ENCODE data around the gene EP300. TPM values are rescaled to one million over a fixed set of nuclear protein-coding genes. Genes with fewer than 3 reads are reported as not detected.
"Not testable (repeated sequence)": the region's sequence is repeated elsewhere in the genome, so short reads cannot be mapped to it uniquely, and the experiment has no call there.

The EP300 gene
- 10 to 100 TPM; 28.4 to 47.6 (median 37.0) TPM for polyA plus RNA-seq (ENCODE audit: insufficient read length in 10 of 10)
- long read RNA-seq, donor 1, partial matches to known transcripts = 12 of 15 reads
- long read RNA-seq, donor 1, other reads (novel, unspliced or antisense) = 0 of 15 reads
- long read RNA-seq, donor 2, partial matches to known transcripts = 26 of 27 reads
- long read RNA-seq, donor 2, other reads (novel, unspliced or antisense) = 0 of 27 reads
- long read RNA-seq, donor 3 = 0 reads
- long read RNA-seq, donor 4 = 0 reads
- long read RNA-seq, donor 5, partial matches to known transcripts = 51 of 54 reads
- long read RNA-seq, donor 5, other reads (novel, unspliced or antisense) = 0 of 54 reads
- long read RNA-seq, donor 6, partial matches to known transcripts = 0 of 1 reads
- long read RNA-seq, donor 6, other reads (novel, unspliced or antisense) = 0 of 1 reads
- long read RNA-seq, donor 7, partial matches to known transcripts = 0 of 3 reads
- long read RNA-seq, donor 7, other reads (novel, unspliced or antisense) = 0 of 3 reads
- long read RNA-seq, donor 8, partial matches to known transcripts = 18 of 19 reads
- long read RNA-seq, donor 8, other reads (novel, unspliced or antisense) = 0 of 19 reads
- long read RNA-seq, donor 9 = 0 reads

GRCh38 chr22:41092023-41092817 lies at the start of gene EP300:
TSS of gene EP300 (plus strand) at chr22:41092592. CDS start at chr22:41093005, 413 bp downstream.
- peak; percentile 86 to 95 (median 90) for DNase-seq

- DNase-seq = no peak
Measured at GRCh38 chr22:41043722-41044121, 48.7 kb upstream of the EP300 start.

- DNase-seq = not testable (repeated sequence)
Measured at GRCh38 chr22:41045575-41045974, 46.8 kb upstream of the EP300 start.

- no peak for DNase-seq
Measured at GRCh38 chr22:41047801-41048211, 44.6 kb upstream of the EP300 start.

- not testable (repeated sequence) for DNase-seq
Measured at GRCh38 chr22:41048345-41048744, 44.0 kb upstream of the EP300 start.

- peak; percentile 65 to 93 (median 81) for DNase-seq
Measured at GRCh38 chr22:41048791-41049717, 43.3 kb upstream of the EP300 start.

GRCh38 chr22:41049795-41050194 lies 42.6 kb upstream of the EP300 start:
- not testable (repeated sequence) for DNase-seq

GRCh38 chr22:41050883-41051282 lies 41.5 kb upstream of the EP300 start:
- DNase-seq = peak in 1 of 3 donors; percentile 8

GRCh38 chr22:41052661-41053490 lies 39.5 kb upstream of the EP300 start:
- DNase-seq = peak in 1 of 3 donors; percentile 37

GRCh38 chr22:41057076-41057475 lies 35.3 kb upstream of the EP300 start:
- DNase-seq = no peak

- no peak for DNase-seq
Measured at GRCh38 chr22:41062146-41062545, 30.2 kb upstream of the EP300 start.

- DNase-seq = not testable (repeated sequence)
Measured at GRCh38 chr22:41064326-41064725, 28.1 kb upstream of the EP300 start.

- not testable (repeated sequence) for DNase-seq
Measured at GRCh38 chr22:41066341-41066740, 26.1 kb upstream of the EP300 start.

GRCh38 chr22:41067968-41068367 lies 24.4 kb upstream of the EP300 start:
- not testable (repeated sequence) for DNase-seq

GRCh38 chr22:41070665-41071331 lies 21.6 kb upstream of the EP300 start:
- DNase-seq = no peak

- DNase-seq = no peak
Measured at GRCh38 chr22:41074061-41074460, 18.3 kb upstream of the EP300 start.

- no peak for DNase-seq
Measured at GRCh38 chr22:41074466-41074865, 17.9 kb upstream of the EP300 start.

GRCh38 chr22:41074941-41075710 lies 17.3 kb upstream of the EP300 start:
- DNase-seq = no peak

- DNase-seq = no peak
Measured at GRCh38 chr22:41075946-41076345, 16.4 kb upstream of the EP300 start.
